Activated CD4-positive, alpha-beta T cell treated with anti-CD3 and anti-CD28 coated beads for 36 hours (primary cell): ENCODE results near the gene RABL6. TPM values are rescaled to one million over a fixed set of nuclear protein-coding genes. Genes with fewer than 3 reads are reported as not detected.

ENCODE experiments used
- ATAC-seq: fragments of 200-7000 bp; cut with Tn5 transposase; one replicate; pipeline ENCODE4 v1.10.0; 2021; ENCODE audit warnings: mild to moderate bottlenecking, moderate library complexity
- CTCF ChIA-PET: fragments of 350-600 bp; sonication (Branson Sonifier 250); formaldehyde crosslinking; loops from one replicate; lab custom pipeline; 2021; ENCODE audit warnings: antibody characterized with exemption; lab: Charles Lee
- POLR2A ChIA-PET: fragments of 350-600 bp; sonication (Branson Sonifier 250); formaldehyde crosslinking; loops from one replicate; lab custom pipeline; 2021; ENCODE audit warnings: antibody characterized with exemption, inconsistent platforms; lab: Charles Lee
- DNase-seq: peaks from one replicate; pipeline ENCODE4 v3.0.0-alpha.2; 2020
- H3K27ac Mint-ChIP-seq: one replicate; pipeline ENCODE4 v1.8.0; 2021; ENCODE audit warnings: mixed read lengths
- H3K27me3 Mint-ChIP-seq: one replicate; pipeline ENCODE4 v1.8.0; 2021; ENCODE audit warnings: mixed read lengths
- H3K36me3 Mint-ChIP-seq: one replicate; pipeline ENCODE4 v1.8.0; 2021; ENCODE audit warnings: low read depth, mixed read lengths
- H3K4me1 Mint-ChIP-seq: one replicate; pipeline ENCODE4 v1.8.0; 2021; ENCODE audit warnings: mixed read lengths
- H3K4me3 Mint-ChIP-seq: one replicate; pipeline ENCODE4 v1.8.0; 2021; ENCODE audit warnings: mild to moderate bottlenecking, moderate library complexity, mixed read lengths
- H3K9me3 Mint-ChIP-seq: one replicate; pipeline ENCODE4 v1.8.0; 2021; ENCODE audit warnings: low read depth, mixed read lengths
- intact Hi-C, 2 experiments: fragments of 100-400 bp; cut with DNase I in 1 of 2; cut with micrococcal nuclease in 1 of 2; formaldehyde crosslinking; loops; one replicate each; pipeline versions ENCODE4 v1.14.2 to v1.15.1; 2022 to 2024; cut with DNase I, micrococcal nuclease
- total RNA-seq, 2 experiments: library from RNA; stranded (reverse); gene quantifications; one replicate each; pipeline ENCODE4 v1.2.3, GENCODE V29; 2021

RABL6 gene
- total RNA-seq, 2 experiments from 2014 or later: 66.2 to 71.8 TPM

DNA sequence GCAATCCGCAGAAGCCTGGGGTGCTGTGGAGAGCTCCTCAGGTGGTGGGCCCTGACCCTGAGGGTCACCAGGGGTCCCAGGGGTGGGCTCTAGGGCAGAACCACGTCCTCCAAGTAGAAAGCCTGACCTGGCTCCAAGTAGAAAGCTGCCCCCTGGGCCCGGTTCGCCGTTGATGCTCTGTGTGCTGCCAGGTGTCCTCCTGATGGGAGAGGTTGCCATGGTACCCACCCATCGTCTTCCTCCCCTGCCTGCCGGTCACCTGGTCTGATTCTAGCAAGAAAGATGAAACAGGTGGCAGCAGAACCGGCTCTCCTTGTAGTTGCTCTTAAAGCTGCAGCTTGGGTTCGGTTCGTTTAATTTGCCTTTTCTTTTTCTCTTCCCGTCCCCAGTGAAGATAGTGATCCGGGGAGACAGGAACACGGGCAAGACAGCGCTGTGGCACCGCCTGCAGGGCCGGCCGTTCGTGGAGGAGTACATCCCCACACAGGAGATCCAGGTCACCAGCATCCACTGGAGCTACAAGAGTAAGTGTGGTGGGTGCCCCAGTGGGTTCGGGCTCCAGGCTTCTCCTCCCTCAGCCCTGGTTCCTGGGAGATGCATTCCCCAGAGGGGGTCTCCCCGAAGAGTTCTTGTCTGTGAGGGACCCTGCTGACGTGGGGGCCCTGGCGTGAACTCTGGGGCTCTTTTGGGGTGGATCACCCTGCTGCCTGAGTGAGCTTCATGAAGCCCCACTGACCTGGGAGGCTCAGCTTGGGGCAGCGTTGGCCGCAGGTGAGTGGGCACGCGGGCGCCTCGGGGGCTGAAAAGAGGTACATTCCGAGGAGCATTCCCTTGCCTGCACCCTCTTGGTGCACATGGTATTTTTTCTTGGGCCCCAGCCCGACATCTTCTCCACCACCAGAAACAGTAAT lies 15.6 kb downstream of the RABL6 start:
- H3K4me1 Mint-ChIP-seq: peaks cover 10% of the 10 kb centered on the region
- H3K4me3 Mint-ChIP-seq: no peak overlapping the region
- intact Hi-C loops: no loop called here
- ATAC-seq: no peak
- no peak for DNase-seq
- H3K9me3 Mint-ChIP-seq: no peaks in the 10 kb centered on the region
- ChIA-PET POLR2A (no interaction called here), CTCF (interaction anchor here (0.6 to 0.8 kb wide), 4 partner anchors 18 to 418 kb away, joined by 3 read pairs; partner anchors contain the start of gene TUBB4B)
- no peaks in the 10 kb centered on the region for H3K27me3 Mint-ChIP-seq
- no peak overlapping the region for H3K27ac Mint-ChIP-seq
- H3K36me3 Mint-ChIP-seq: peaks cover 12% of the 10 kb centered on the region

DNA sequence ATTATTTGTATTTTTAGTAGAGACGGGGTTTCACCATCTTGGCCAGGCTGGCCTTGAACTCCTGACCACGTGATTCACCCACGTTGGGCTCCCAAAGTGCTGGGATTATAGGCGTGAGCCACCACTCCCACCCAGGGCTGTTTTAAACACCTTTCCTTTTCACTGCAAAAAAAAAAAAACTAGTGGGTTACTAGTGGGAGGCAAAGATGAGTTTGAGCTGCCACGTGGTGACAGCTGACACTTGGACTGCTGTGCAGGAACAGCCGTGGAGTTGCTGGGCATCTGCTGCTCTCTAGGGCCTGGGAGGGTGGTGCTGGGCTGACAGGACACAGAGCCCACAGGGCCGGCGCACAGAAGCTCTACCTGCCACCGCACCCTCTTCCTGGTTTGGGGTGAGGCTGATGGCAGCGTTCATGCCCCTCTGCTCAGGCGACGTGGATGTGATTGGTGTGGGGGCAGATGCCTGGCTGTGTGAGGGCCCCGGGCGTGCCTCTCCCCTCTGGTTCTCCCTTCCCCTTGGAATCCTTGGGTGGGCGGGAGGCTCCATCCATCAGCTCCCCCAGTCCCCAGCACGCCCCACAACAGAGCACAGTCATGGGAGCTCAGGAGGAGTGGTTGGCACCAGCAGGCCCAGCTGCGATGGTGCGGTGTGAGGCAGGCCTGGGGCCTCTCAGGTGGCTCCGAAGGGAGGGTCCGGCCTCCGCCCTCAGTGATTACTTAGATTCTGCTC lies 16.9 kb downstream of the RABL6 start:
- ChIA-PET CTCF (interaction anchor here (0.7 to 1.2 kb wide), 3 partner anchors 17 to 204 kb away, joined by 3 to 4 read pairs (median 3); partner anchors contain the start of genes ABCA2 and AJM1), POLR2A (no interaction called here)
- no peak overlapping the region for H3K27ac Mint-ChIP-seq
- peaks cover 12% of the 10 kb centered on the region for H3K36me3 Mint-ChIP-seq
- H3K4me1 Mint-ChIP-seq: peaks cover 10% of the 10 kb centered on the region
- H3K4me3 Mint-ChIP-seq: no peak overlapping the region
- ATAC-seq (no peak), DNase-seq (no peak)
- no peaks in the 10 kb centered on the region for H3K9me3 Mint-ChIP-seq
- intact Hi-C loops: no loop called here
- no peaks in the 10 kb centered on the region for H3K27me3 Mint-ChIP-seq

- ATAC-seq (no peak), DNase-seq (no peak)
- Mint-ChIP-seq H3K36me3 (peaks cover 14% of the 10 kb centered on the region), H3K4me3 (no peak overlapping the region), H3K27ac (no peak overlapping the region), H3K9me3 (no peaks in the 10 kb centered on the region), H3K4me1 (peaks cover 7% of the 10 kb centered on the region), H3K27me3 (no peaks in the 10 kb centered on the region)
- intact Hi-C loops: no loop called here
- ChIA-PET CTCF (interaction anchor here (0.7 to 1.2 kb wide), 2 partner anchors 17 to 203 kb away, joined by 3 to 4 read pairs; partner anchors contain the start of genes ABCA2 and AJM1), POLR2A (no interaction called here)
Observed at GRCh38 chr9:136825295-136826187, 17.8 kb downstream of the RABL6 start.

DNA sequence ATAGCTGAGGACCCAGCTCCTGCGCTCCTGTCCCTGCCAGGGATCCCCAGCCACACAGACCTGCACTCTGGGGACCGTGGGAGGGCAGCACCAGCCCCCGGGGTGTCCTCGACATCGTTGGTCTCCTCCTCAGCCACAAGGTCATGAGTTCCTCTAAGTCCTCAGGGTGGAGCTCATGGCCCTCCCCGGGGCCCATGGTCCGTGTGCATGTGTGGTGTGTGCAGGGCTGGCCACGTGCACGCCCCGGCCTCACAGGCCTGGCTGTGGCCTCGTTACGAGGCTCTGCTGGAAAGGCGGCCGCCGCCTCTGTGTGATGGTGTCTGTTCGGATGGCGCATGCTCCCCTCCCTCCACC lies 18.4 kb downstream of the RABL6 start:
- intact Hi-C loops: no loop called here
- Mint-ChIP-seq H3K9me3 (no peaks in the 10 kb centered on the region), H3K27me3 (no peaks in the 10 kb centered on the region), H3K36me3 (peaks cover 14% of the 10 kb centered on the region), H3K27ac (no peak overlapping the region), H3K4me1 (peaks cover under 1% of the 10 kb centered on the region), H3K4me3 (no peak overlapping the region)
- ChIA-PET CTCF (no interaction called here), POLR2A (interaction anchor here (0.6 kb wide), 1 partner anchor 85 kb away, joined by 4 read pairs; no protein-coding TSS in a partner anchor)
- ATAC-seq: no peak
- no peak for DNase-seq

GRCh38 chr9:136826703-136827582 lies 19.2 kb downstream of the RABL6 start:
- CTCF ChIA-PET: interaction anchor here (0.6 to 1.9 kb wide), 2 partner anchors 202 to 291 kb away, joined by 3 to 6 read pairs; no protein-coding TSS in a partner anchor

GRCh38 chr9:136827794-136828473 lies 20.2 kb downstream of the RABL6 start:
- DNase-seq (no peak), ATAC-seq (no peak)
- peaks cover 19% of the 10 kb centered on the region for H3K36me3 Mint-ChIP-seq
- ChIA-PET POLR2A (no interaction called here), CTCF (interaction anchor here (1.9 kb wide), 1 partner anchor 201 kb away, joined by 6 read pairs; no protein-coding TSS in a partner anchor)
- H3K27me3 Mint-ChIP-seq: no peaks in the 10 kb centered on the region
- no peak overlapping the region for H3K4me3 Mint-ChIP-seq
- H3K27ac Mint-ChIP-seq: no peak overlapping the region
- intact Hi-C loops: no loop called here
- H3K9me3 Mint-ChIP-seq: no peaks in the 10 kb centered on the region
- H3K4me1 Mint-ChIP-seq: no peaks in the 10 kb centered on the region

More at GRCh38 chr9:136826703-136827582, 19.2 kb downstream of the RABL6 start:
- Mint-ChIP-seq H3K4me3 (no peak overlapping the region), H3K9me3 (no peaks in the 10 kb centered on the region), H3K36me3 (peaks cover 19% of the 10 kb centered on the region), H3K27ac (no peak overlapping the region), H3K4me1 (no peaks in the 10 kb centered on the region), H3K27me3 (no peaks in the 10 kb centered on the region)
- intact Hi-C loops: no loop called here
- DNase-seq (no peak), ATAC-seq (no peak)
- POLR2A ChIA-PET: interaction anchor here (0.6 kb wide), 1 partner anchor 84 kb away, joined by 4 read pairs; no protein-coding TSS in a partner anchor

DNA sequence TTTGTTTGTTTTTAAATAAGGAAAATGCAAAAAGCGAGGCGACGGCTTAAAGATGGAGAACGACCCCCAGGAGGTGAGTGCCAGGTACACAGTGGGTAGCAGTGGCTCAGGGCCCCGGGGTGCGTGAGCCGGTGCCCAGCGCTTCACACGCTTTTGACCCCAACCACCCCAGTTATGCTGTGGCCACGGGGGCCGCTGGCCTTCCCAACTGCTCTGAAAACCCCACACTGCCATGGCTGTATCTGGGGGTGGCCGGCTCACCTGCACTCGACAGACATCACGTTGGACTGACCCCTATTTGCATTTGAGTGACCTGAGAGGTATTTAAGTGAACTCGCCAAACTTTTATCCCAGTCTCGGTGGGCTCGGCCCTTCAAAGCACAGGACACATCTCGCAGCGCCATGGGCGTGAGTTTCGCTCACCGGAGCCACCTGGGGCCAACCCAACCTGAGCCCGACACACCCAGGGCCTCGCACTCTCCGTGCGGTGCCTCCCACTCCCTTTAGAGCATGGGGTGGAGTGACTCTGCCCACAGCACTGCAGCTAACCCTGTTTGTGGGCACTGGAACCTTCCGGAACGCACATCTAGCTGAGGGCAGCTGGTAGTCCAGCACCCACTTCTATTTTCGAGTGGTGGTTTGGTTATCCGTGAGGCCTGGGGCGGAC lies 20.9 kb downstream of the RABL6 start:
- ATAC-seq: no peak
- ChIA-PET POLR2A (no interaction called here), CTCF (interaction anchor here (0.9 to 1.9 kb wide), 3 partner anchors 46 to 408 kb away, joined by 3 to 6 read pairs (median 4); no protein-coding TSS in a partner anchor)
- no peak for DNase-seq
- Mint-ChIP-seq H3K9me3 (no peaks in the 10 kb centered on the region), H3K27me3 (no peaks in the 10 kb centered on the region), H3K27ac (no peak overlapping the region), H3K4me3 (no peak overlapping the region), H3K4me1 (no peaks in the 10 kb centered on the region), H3K36me3 (peaks cover 17% of the 10 kb centered on the region)
- intact Hi-C loops: no loop called here

GRCh38 chr9:136829412-136829811 lies 21.7 kb downstream of the RABL6 start:
- POLR2A ChIA-PET: no interaction called here
- no peaks in the 10 kb centered on the region for H3K4me1 Mint-ChIP-seq
- H3K4me3 Mint-ChIP-seq: no peak overlapping the region
- no peak overlapping the region for H3K27ac Mint-ChIP-seq
- no peak for DNase-seq
- H3K27me3 Mint-ChIP-seq: no peaks in the 10 kb centered on the region
- peaks cover 17% of the 10 kb centered on the region for H3K36me3 Mint-ChIP-seq
- no peak for ATAC-seq
- CTCF ChIA-PET: interaction anchor here (0.7 to 1.3 kb wide), 4 partner anchors 45 to 615 kb away, joined by 3 to 4 read pairs (median 3); no protein-coding TSS in a partner anchor
- no peaks in the 10 kb centered on the region for H3K9me3 Mint-ChIP-seq
- intact Hi-C loops: no loop called here
